ENCODE measurements around the gene RGS3. TPM values are rescaled to one million over a fixed set of nuclear protein-coding genes. Genes with fewer than 3 reads are reported as not detected.

RGS3 gene
- total and polyA plus RNA-seq, 2 of the 13 experiments (the other 11 are each of a cell fraction or from before 2014, with no cell fraction given) = 17.1 to 28.8 TPM

DNA sequence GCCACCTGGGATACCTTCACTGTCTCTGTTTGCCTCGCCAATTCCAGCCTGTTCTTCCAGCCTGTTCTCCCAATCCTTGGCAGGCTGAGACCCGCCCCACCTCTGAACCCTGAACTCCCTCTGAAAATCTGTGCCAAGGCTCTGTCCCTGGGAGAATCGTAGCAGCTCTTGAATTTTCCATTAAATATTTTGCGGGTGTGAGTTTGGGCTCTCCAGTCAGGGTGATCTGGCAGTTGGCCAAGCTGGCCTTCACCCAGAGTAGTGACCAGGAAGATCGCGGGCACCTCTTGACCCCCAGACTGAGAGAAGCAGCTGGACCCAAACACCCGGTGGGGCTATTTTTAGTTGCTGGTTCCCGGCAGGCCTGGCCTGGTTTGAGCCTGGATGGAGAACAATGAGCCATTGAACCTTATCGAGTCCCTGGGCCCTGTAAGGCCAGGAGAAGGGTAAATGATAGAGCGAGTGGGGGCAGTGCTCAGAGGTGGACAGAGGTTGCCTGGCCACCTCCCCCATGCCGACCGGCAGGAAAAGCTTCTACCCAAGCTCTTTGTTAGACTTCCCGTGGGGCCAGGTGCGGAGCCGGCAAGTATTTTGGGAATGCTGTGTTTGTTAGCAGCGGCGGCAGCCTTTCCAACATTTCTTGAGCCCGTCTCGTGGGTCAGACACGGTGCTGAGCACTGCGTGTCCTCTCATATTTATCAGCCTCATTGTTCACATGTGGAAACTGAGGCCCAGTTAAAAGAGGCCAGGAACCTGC lies 146.2 kb downstream of the RGS3 start (continued):
- TF ChIP-seq, protein P1, sequence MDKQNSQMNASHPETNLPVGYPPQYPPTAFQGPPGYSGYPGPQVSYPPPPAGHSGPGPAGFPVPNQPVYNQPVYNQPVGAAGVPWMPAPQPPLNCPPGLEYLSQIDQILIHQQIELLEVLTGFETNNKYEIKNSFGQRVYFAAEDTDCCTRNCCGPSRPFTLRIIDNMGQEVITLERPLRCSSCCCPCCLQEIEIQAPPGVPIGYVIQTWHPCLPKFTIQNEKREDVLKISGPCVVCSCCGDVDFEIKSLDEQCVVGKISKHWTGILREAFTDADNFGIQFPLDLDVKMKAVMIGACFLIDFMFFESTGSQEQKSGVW (CRISPR knock-in tag; IDR thresholded peaks at IDR 0.05; ENCODE audit: borderline replicate concordance) = no peak
- no peak for TF ChIP-seq ZNF572 (CRISPR knock-in tag; IDR thresholded peaks at IDR 0.05)
- TF ChIP-seq, protein P2, sequence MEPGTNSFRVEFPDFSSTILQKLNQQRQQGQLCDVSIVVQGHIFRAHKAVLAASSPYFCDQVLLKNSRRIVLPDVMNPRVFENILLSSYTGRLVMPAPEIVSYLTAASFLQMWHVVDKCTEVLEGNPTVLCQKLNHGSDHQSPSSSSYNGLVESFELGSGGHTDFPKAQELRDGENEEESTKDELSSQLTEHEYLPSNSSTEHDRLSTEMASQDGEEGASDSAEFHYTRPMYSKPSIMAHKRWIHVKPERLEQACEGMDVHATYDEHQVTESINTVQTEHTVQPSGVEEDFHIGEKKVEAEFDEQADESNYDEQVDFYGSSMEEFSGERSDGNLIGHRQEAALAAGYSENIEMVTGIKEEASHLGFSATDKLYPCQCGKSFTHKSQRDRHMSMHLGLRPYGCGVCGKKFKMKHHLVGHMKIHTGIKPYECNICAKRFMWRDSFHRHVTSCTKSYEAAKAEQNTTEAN (CRISPR knock-in tag; conservative IDR thresholded peaks at IDR 0.05) = 0 out of 2 replicates have a peak, but pooled peaks have one; percentile 21
- TF ChIP-seq, protein P3, sequence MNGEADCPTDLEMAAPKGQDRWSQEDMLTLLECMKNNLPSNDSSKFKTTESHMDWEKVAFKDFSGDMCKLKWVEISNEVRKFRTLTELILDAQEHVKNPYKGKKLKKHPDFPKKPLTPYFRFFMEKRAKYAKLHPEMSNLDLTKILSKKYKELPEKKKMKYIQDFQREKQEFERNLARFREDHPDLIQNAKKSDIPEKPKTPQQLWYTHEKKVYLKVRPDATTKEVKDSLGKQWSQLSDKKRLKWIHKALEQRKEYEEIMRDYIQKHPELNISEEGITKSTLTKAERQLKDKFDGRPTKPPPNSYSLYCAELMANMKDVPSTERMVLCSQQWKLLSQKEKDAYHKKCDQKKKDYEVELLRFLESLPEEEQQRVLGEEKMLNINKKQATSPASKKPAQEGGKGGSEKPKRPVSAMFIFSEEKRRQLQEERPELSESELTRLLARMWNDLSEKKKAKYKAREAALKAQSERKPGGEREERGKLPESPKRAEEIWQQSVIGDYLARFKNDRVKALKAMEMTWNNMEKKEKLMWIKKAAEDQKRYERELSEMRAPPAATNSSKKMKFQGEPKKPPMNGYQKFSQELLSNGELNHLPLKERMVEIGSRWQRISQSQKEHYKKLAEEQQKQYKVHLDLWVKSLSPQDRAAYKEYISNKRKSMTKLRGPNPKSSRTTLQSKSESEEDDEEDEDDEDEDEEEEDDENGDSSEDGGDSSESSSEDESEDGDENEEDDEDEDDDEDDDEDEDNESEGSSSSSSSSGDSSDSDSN (CRISPR knock-in tag; IDR thresholded peaks at IDR 0.05) = peak; percentile 80
- TF ChIP-seq NFIB (CRISPR knock-in tag; IDR thresholded peaks at IDR 0.05; ENCODE audit: borderline replicate concordance) = no peak
- TF ChIP-seq GLI4 (CRISPR knock-in tag; IDR thresholded peaks at IDR 0.05; ENCODE audit: borderline replicate concordance) = no peak
- TF ChIP-seq BRD4 (CRISPR knock-in tag; IDR thresholded peaks at IDR 0.05) = no peak
- TF ChIP-seq NONO (IDR thresholded peaks at IDR 0.05) = no peak
- peak; percentile 20; the same call in 1 of the 2 replicates for TF ChIP-seq NONO (CRISPR knock-in tag; conservative IDR thresholded peaks at IDR 0.05)
- TF ChIP-seq RAD51 (IDR thresholded peaks at IDR 0.05; ENCODE audit: borderline replicate concordance) = no peak
- TF ChIP-seq ZNF343 (CRISPR knock-in tag; IDR thresholded peaks at IDR 0.05) = 0 out of 2 replicates have a peak, but pooled peaks have one; percentile 61
- TF ChIP-seq SP4 (CRISPR knock-in tag; IDR thresholded peaks at IDR 0.05) = peak; percentile 66; the same call in 1 of the 2 replicates
- peak; percentile 75 for TF ChIP-seq HIVEP1 (CRISPR knock-in tag; IDR thresholded peaks at IDR 0.05)
- TF ChIP-seq ZNF761 (CRISPR knock-in tag; conservative IDR thresholded peaks at IDR 0.05) = peak; percentile 83
- TF ChIP-seq ZNF136 (CRISPR knock-in tag; IDR thresholded peaks at IDR 0.05; ENCODE audit: low read depth) = no peak; the same call in 1 of the 2 replicates
- TF ChIP-seq, protein P4, sequence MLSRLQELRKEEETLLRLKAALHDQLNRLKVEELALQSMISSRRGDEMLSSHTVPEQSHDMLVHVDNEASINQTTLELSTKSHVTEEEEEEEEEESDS (CRISPR knock-in tag; IDR thresholded peaks at IDR 0.05; ENCODE audit: borderline replicate concordance) = no peak
- TF ChIP-seq, protein P5, sequence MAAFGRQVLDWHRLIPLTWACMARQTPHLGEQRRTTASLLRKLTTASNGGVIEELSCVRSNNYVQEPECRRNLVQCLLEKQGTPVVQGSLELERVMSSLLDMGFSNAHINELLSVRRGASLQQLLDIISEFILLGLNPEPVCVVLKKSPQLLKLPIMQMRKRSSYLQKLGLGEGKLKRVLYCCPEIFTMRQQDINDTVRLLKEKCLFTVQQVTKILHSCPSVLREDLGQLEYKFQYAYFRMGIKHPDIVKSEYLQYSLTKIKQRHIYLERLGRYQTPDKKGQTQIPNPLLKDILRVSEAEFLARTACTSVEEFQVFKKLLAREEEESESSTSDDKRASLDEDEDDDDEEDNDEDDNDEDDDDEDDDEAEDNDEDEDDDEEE (CRISPR knock-in tag; IDR thresholded peaks at IDR 0.05) = no peak
- TF ChIP-seq, protein P6, sequence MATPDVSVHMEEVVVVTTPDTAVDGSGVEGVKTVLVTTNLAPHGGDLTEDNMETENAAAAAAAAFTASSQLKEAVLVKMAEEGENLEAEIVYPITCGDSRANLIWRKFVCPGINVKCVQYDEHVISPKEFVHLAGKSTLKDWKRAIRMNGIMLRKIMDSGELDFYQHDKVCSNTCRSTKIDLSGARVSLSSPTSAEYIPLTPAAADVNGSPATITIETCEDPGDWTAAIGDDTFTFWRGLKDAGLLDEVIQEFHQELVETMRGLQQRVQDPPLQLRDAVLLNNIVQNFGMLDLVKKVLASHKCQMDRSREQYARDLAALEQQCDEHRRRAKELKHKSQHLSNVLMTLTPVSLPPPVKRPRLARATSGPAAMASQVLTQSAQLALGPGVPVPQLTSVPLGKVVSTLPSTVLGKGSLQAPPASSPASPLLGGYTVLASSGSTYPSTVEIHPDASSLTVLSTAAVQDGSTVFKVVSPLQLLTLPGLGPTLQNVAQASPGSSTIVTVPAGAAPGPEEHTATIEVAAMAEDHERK (CRISPR knock-in tag; IDR thresholded peaks at IDR 0.05; ENCODE audit: low read depth) = no peak
- TF ChIP-seq, protein P7, sequence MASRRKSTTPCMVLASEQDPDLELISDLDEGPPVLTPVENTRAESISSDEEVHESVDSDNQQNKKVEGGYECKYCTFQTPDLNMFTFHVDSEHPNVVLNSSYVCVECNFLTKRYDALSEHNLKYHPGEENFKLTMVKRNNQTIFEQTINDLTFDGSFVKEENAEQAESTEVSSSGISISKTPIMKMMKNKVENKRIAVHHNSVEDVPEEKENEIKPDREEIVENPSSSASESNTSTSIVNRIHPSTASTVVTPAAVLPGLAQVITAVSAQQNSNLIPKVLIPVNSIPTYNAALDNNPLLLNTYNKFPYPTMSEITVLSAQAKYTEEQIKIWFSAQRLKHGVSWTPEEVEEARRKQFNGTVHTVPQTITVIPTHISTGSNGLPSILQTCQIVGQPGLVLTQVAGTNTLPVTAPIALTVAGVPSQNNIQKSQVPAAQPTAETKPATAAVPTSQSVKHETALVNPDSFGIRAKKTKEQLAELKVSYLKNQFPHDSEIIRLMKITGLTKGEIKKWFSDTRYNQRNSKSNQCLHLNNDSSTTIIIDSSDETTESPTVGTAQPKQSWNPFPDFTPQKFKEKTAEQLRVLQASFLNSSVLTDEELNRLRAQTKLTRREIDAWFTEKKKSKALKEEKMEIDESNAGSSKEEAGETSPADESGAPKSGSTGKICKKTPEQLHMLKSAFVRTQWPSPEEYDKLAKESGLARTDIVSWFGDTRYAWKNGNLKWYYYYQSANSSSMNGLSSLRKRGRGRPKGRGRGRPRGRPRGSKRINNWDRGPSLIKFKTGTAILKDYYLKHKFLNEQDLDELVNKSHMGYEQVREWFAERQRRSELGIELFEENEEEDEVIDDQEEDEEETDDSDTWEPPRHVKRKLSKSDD (CRISPR knock-in tag; IDR thresholded peaks at IDR 0.05; ENCODE audit: low read depth) = no peak
